ENCODE data around the gene SARM1. TPM values are rescaled to one million over a fixed set of nuclear protein-coding genes. Genes with fewer than 3 reads are reported as not detected.

SARM1 gene
- total RNA-seq, 1 experiment from 2014 or later: 5.1 TPM

DNA sequence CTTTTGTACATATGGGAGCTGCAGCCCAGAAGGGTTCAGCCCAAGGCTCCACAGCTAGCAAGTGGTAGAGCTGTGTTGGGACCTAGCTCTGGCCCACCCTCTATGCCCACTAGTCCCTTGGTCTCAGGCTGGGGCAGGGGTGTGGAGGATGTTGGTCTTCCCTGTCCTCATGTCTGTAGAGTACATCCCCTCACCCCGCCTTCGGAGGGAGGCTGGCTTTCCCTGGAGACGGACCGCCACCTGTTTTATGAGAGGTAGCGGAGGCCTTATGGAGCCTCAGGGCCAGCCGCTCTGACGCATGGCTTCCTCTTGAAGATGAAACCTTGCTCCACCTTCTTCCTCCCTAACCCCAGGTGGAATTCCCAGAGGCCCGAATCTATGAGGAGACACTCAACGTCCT, 27.5 kb upstream of the SARM1 start:
- WGBS (ENCODE audit: extremely low coverage, insufficient read length, low lambda C conversion rate): no CpG with 5 or more reads among the region's 9 CpGs
- no peaks in the 10 kb centered on the region for H4K20me1 ChIP-seq (ENCODE audit: control insufficient read depth, insufficient read depth, insufficient read length)

More for the DNA sequence above, 27.5 kb upstream of the SARM1 start:
- no peak overlapping the region for H2BK5ac ChIP-seq (ENCODE audit: insufficient read length, low read length)
- no peak overlapping the region for H3K4ac ChIP-seq (ENCODE audit: low read depth, low read length)
- H3K27ac ChIP-seq (ENCODE audit: insufficient read length, low read depth, low read length): no peak overlapping the region
- H3K4me3 Mint-ChIP-seq: no peak overlapping the region
- no peak for DNase-seq
- H3K23ac ChIP-seq (ENCODE audit: insufficient read length, low read depth, low read length): no peak overlapping the region
- H3K56ac ChIP-seq (ENCODE audit: insufficient read length, low read depth, low read length): no peak overlapping the region
- no peak overlapping the region for H2BK20ac ChIP-seq (ENCODE audit: low read depth, low read length, poor library complexity, severe bottlenecking)
- H3K18ac ChIP-seq (ENCODE audit: insufficient read length, low read depth, low read length): no peak overlapping the region
- H3K4me1 Mint-ChIP-seq: peaks cover 16 to 17% of the 10 kb centered on the region in 2 experiments
- TF ChIP-seq, protein P1, sequence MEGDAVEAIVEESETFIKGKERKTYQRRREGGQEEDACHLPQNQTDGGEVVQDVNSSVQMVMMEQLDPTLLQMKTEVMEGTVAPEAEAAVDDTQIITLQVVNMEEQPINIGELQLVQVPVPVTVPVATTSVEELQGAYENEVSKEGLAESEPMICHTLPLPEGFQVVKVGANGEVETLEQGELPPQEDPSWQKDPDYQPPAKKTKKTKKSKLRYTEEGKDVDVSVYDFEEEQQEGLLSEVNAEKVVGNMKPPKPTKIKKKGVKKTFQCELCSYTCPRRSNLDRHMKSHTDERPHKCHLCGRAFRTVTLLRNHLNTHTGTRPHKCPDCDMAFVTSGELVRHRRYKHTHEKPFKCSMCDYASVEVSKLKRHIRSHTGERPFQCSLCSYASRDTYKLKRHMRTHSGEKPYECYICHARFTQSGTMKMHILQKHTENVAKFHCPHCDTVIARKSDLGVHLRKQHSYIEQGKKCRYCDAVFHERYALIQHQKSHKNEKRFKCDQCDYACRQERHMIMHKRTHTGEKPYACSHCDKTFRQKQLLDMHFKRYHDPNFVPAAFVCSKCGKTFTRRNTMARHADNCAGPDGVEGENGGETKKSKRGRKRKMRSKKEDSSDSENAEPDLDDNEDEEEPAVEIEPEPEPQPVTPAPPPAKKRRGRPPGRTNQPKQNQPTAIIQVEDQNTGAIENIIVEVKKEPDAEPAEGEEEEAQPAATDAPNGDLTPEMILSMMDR (conservative IDR thresholded peaks at IDR 0.05): no peak
- no peaks in the 10 kb centered on the region for H3K79me1 ChIP-seq (ENCODE audit: insufficient read depth, low read depth, low read length, poor library complexity, severe bottlenecking)
- H3K27me3 ChIP-seq (ENCODE audit: insufficient read depth, low read length): no peaks in the 10 kb centered on the region
- H3K14ac ChIP-seq (ENCODE audit: insufficient read depth, low read length): no peak overlapping the region
- H3K27ac Mint-ChIP-seq: 0 out of 7 replicates have a peak overlapping the region, but pooled peaks of 1 of the 3 experiments have one; percentile 28
- no peak overlapping the region for H2AFZ ChIP-seq (ENCODE audit: low read length)
- no peak overlapping the region for H4K5ac ChIP-seq (ENCODE audit: insufficient read length, low read depth, low read length)
- H2BK12ac ChIP-seq (ENCODE audit: insufficient read length, low read depth, low read length): no peak overlapping the region
- H3K9me3 Mint-ChIP-seq: no peaks in the 10 kb centered on the region
- H3K4me2 ChIP-seq (ENCODE audit: insufficient read depth, insufficient read length, low read length): no peak overlapping the region
- H2BK120ac ChIP-seq (ENCODE audit: low read depth, low read length, poor library complexity, severe bottlenecking): no peak overlapping the region
- H3K36me3 Mint-ChIP-seq (ENCODE audit: insufficient read depth in 1 of 3, low read depth in 3 of 3): peaks cover 22 to 79% (median 69%) of the 10 kb centered on the region in 3 experiments; a peak in 6 of 7 replicates
- no peak overlapping the region for H2AK5ac ChIP-seq (ENCODE audit: insufficient read length, low read length)
- H4K91ac ChIP-seq (ENCODE audit: insufficient read length, low read depth, low read length): no peak overlapping the region
- H3K4me1 ChIP-seq (ENCODE audit: insufficient read depth, low read length): no peaks in the 10 kb centered on the region
- H3T11ph ChIP-seq (ENCODE audit: low read length): no peak overlapping the region
- no peaks in the 10 kb centered on the region for H3K79me2 ChIP-seq (ENCODE audit: insufficient read depth, low read length)
- H4K8ac ChIP-seq (replicated peaks; ENCODE audit: insufficient read length, low read depth, low read length): no peak overlapping the region
- H3K23me2 ChIP-seq (ENCODE audit: insufficient read length, low read depth, low read length, poor library complexity, severe bottlenecking): no peaks in the 10 kb centered on the region
- H2BK15ac ChIP-seq (ENCODE audit: low read depth, low read length): no peak overlapping the region
- H3K9ac ChIP-seq (ENCODE audit: extremely low read depth, insufficient read length, low read length): no peak overlapping the region
- H3K27me3 Mint-ChIP-seq (ENCODE audit: low read depth): no peaks in the 10 kb centered on the region
- no peaks in the 10 kb centered on the region for H3K9me3 ChIP-seq (ENCODE audit: control insufficient read depth, low read depth, low read length)

Data from H9 (cell line).